Stimulated activated CD4-positive, alpha-beta T cell treated with anti-CD3 and anti-CD28 coated beads, Interleukin-2, amount 100 ng/mL, for 4 hours (primary cell): ENCODE results near the gene PLCG2.
"Not testable (repeated sequence)": the region's sequence is repeated elsewhere in the genome, so short reads cannot be mapped to it uniquely, and the experiment has no call there.

Source experiments
- DNase-seq: peaks from one replicate; pipeline ENCODE4 v3.0.0-alpha.2; 2020; ENCODE audit warnings: low read depth

PLCG2 gene

GRCh38 chr16:81778861-81779535 lies at the start of gene PLCG2:
TSS of gene PLCG2 (plus strand) at chr16:81779291. CDS start at chr16:81785990, 6,699 bp downstream.
- peak; percentile 29 for DNase-seq

- no peak for DNase-seq
These were observed 49.6 kb upstream of the PLCG2 start for GRCh38 chr16:81729451-81729850.

- DNase-seq = peak; percentile 39
These were observed 48.7 kb upstream of the PLCG2 start for GRCh38 chr16:81730090-81731051.

DNA sequence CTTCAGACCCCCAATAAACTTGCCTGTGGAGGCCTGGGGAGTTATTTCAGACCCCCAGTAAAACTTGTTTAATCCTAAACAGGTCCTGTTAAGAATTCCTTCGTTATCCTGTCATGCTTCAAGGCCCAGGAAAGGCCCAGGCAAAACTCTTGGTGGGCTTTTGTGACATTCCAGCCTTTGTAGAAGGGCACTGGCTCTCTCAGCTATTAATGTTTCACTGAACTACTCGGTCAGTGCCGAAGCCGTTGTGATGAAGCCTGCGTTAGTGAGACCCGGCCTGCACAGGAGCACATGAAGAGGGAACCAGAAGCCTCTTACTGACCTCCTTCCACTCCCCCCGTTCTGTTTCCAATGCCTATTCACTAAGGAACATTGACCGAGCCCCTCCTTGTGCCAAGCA lies 47.4 kb upstream of the PLCG2 start:
- DNase-seq = no peak

GRCh38 chr16:81732699-81733098 lies 46.4 kb upstream of the PLCG2 start:
- DNase-seq = no peak

GRCh38 chr16:81733295-81733694 lies 45.8 kb upstream of the PLCG2 start:
- no peak for DNase-seq

DNA sequence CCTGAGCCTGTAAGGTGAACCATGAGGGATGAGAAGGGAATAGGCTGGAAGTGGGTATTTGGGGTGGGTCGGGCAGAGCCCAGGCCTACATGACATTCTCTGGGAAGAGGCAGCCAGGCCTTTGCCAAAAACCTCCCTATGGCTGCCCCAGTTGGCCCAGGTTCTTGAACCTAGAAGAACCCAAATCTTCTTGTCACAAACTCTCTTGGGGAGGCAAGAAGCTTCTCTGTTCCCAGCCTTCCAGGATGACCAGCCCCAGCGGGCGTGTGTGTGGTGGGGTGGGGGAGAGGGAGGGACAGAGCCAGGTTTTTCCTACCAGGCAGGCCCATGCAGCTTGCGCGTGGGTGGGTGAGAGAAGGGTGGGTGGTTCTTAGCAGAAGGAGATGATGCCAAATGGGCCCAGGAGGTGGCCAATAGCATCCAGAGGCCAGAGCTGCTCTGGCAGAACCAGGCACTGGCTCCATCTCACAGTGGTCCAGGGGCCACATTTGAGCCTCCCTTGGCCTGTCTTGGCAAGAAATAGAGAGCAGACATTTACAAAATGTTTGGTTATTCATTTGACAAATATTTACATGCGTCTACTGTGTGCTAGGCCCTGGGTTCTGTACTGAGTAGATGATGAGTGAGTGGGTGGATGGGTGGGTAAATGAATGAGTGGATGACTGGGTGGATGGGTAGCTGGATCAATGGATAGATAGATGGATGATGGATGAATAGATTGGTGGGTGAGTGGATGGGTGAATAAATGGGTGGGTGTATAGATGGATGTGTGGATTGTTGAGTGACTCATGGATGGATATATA lies 44.3 kb upstream of the PLCG2 start:
- DNase-seq = no peak

- DNase-seq = peak; percentile 80
These were observed 41.1 kb upstream of the PLCG2 start for GRCh38 chr16:81737885-81738536.

DNA sequence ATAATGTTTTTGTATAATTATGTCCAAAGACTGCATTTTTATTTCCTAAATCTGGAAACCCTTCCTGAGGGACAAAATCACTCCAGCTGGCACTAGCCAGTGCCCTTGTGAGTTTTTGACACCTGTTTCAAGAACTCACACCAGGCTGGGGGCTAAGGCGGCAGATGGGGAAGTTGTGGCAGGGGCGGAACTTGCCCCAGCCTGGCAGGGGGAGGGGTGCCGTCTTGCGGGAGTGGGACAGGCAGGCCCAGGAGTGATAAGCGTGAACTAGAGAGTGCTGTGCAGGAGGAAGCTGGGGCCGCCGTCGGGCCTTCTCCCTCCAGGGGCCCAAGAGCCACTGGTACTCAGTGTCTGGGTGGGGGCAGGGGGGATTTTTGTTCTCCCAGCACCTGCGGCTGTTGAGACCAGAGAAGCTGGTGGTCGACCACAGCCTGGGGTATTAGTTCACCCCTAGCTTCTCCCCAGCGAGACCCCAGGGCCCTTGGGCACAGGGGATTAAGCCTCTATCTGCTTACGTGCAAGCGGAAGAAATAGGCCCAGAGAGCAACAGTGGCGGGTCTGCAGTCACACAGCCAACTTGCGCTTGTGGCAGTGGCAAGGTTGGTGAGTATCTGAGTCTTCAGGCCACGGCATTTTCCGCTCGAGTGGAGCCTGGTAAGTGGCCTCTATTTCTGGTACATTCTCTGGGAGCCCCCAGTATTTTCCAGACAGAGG lies 40.2 kb upstream of the PLCG2 start:
- DNase-seq = no peak

- DNase-seq = no peak
These were observed 39.6 kb upstream of the PLCG2 start for GRCh38 chr16:81739503-81739902.

DNA sequence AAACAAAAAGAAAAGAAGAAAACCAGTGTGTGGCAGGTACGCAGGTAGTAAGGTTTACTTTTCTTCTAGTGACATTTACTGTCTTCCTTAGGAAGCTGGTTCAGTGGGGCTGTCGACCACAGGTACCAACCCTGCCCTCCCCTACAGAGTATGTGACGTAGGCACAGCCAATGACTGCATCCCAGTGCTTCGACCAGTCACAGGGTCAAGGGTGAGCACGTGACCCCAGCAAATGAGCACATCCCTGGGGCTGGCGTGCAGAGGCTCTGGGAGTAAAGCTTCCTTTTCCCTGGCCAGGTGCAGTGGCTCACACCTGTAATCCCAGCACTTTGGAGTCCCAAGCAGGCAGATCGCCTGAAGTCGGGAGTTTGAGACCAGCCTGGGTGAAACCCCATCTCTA lies 38.9 kb upstream of the PLCG2 start:
- no peak for DNase-seq

DNA sequence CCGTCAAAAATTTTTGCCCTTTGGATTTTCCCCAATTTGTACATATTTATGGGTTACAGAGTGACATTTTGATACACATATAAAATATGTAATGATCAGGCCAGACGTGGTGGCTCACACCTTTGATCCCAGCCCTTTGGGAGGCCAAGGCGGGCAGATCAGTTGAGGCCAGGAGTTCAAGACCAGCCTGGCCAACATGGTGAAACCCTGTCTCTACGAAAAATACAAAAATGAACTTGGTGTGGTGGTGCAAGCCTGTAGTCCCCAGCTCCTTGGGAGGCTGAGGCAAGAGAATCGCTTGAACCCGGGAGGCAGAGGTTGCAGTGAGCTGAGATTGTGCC lies 37.7 kb upstream of the PLCG2 start:
- not testable (repeated sequence) for DNase-seq

- no peak for DNase-seq
These were observed 34.7 kb upstream of the PLCG2 start for GRCh38 chr16:81744385-81744784.

GRCh38 chr16:81744911-81745310 lies 34.2 kb upstream of the PLCG2 start:
- no peak for DNase-seq

GRCh38 chr16:81745704-81746558 lies 33.2 kb upstream of the PLCG2 start:
- peak; percentile 66 for DNase-seq

DNA sequence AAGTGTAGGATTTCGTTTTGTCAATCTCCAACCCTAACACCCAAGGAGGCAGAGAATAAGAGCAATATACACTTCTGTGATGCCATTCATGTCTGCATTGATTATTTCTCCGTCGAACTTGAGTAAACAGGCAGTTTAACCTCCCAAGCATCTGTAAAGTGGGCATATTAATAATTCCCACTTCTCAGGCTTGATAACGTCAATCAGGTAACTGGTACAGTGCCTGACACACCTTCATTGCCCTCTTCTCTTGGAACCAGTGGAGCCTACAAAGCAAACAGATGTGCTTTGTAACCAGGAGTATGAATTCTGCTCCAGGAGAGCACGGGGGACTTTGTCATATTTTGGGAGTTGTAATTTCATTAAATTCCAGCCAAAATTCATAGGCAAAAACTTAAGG lies 32.5 kb upstream of the PLCG2 start:
- DNase-seq = no peak

DNA sequence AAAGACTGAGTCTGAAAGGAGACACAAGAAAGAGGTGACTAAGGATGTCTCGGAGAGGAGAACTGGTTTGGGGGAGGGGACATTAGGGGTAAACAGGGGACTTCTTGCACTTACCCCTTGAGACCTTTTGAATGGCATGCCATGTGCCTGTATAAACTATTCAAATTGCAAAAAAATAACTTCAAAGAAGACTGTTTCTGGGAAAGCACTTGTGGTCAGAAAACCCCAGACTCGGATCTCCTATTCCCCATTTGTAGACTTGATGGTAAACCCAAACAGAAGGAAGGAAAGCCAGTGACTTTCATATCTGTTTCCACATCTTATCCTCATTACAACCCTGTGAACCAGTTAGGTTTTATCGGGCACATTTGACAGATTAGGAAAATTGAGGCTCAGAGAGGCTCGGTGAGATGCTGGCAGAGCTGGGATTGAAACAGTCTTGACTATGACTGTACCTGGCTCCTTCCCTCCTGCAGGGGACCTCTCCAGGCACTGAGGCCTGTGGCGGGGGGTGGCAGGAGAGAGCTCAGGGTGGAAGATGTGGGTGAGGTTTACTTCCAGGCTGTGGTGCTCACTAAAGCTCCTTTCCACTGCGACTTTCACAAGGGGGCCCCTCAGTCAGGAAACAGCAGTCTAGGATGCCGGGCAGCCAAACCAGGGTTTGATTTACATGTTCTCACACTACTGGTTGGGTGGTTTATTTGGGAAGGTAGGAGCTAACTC lies 30.5 kb upstream of the PLCG2 start:
- no peak for DNase-seq

DNA sequence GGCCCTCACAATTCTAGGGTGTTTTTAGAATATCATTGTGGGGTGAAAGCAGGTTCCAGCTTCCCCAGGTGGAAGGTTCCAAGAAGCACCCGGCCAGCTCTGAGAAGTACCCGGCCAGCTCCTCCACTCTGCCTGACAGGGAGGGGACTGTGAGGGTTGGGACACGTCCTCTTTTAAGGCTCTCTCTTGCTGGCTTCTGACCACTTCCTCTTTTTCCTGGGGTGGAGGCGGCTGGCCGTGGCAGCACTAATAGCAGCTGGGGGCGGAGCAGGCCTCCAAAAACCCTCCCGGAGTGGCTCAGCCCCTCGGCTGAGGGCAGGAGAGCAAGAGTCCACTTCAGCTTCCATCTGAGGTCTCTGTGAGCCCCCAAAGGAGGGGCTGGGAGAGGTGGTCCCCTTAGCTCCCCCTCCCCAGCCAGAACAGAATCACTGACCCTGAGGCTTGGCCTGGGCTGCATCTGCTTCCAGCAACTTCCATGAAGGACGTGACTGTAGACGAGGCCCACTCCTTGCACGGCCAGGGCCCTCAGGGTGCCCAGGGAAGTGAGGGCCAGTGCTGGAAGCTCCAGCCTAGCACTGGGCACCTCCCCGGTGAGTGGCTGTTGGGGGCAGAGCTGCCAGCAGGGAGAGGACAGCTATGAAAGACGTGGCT lies 26.7 kb upstream of the PLCG2 start:
- DNase-seq = no peak

GRCh38 chr16:81752876-81753227 lies 26.2 kb upstream of the PLCG2 start:
- no peak for DNase-seq
